LNCAP (cell line): ENCODE measurements around the gene EDN2.

ENCODE experiments used
- TF ChIP-seq, protein P1 (sequence below): fragments of 450-650 bp; IDR thresholded peaks from 2 replicates; pipeline ENCODE4 v1.5.1; 2017; ENCODE audit warnings: mild to moderate bottlenecking

Gene EDN2

DNA sequence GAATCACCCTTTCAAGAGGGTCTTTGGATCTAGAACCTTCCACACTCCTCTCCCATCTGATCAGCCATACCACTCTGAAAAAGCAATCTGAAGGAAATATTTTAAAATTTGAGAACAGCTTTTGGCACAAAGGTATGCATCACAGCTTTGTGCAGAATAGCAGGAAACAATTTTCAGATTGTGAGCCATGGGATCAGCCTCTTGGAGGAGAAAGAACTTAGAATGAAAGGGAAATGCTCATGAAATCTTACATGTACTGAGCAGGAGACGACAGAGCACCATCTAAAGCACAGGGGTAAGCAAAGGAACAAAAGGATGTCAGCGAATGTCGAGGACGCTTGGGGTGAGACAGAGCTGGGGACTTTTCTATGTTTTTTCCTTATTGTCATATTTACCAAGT lies 54.4 kb downstream of the EDN2 start:
- TF ChIP-seq, protein P1, sequence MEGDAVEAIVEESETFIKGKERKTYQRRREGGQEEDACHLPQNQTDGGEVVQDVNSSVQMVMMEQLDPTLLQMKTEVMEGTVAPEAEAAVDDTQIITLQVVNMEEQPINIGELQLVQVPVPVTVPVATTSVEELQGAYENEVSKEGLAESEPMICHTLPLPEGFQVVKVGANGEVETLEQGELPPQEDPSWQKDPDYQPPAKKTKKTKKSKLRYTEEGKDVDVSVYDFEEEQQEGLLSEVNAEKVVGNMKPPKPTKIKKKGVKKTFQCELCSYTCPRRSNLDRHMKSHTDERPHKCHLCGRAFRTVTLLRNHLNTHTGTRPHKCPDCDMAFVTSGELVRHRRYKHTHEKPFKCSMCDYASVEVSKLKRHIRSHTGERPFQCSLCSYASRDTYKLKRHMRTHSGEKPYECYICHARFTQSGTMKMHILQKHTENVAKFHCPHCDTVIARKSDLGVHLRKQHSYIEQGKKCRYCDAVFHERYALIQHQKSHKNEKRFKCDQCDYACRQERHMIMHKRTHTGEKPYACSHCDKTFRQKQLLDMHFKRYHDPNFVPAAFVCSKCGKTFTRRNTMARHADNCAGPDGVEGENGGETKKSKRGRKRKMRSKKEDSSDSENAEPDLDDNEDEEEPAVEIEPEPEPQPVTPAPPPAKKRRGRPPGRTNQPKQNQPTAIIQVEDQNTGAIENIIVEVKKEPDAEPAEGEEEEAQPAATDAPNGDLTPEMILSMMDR: no peak

DNA sequence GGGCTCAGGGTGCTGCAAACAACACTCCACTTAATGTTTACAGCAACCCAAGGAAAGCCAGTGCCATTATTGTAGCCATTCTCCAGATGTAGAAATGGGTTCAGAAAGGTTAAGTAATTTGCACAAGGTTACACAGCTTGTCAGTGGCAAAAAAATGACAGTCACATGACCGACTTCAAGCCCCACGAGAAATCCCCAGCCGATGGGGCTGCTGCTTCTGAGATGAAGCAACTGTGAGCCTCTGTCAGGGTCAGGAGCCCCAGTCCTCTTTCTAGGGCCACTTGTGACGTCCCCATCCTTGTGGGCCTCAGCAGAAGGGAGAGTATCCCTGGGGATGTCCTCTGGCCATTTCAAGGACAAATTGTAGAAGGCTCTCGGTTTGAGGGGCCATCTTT lies 54.8 kb downstream of the EDN2 start:
- TF ChIP-seq, protein P1: no peak
